WTC11 (cell line): ENCODE data around the gene TTC39C. TPM values are rescaled to one million over a fixed set of nuclear protein-coding genes. Genes with fewer than 3 reads are reported as not detected.

ENCODE experiments used
- ATAC-seq: fragments of 200-7000 bp; cut with Tn5 transposase; 2 replicates; pipeline ENCODE4 v1.10.0; 2021; ENCODE audit warnings: mild to moderate bottlenecking, moderate library complexity
- CTCF ChIA-PET: fragments of 300-600 bp; sonication (Branson Sonifier 250); formaldehyde crosslinking; loops from one replicate; lab custom pipeline; 2021; ENCODE audit warnings: antibody characterized with exemption; lab: Charles Lee
- POLR2A ChIA-PET: fragments of 350-600 bp; sonication (Branson Sonifier 250); formaldehyde crosslinking; loops from one replicate; lab custom pipeline; 2021; ENCODE audit warnings: antibody characterized with exemption; lab: Charles Lee
- DNase-seq: peaks from one replicate; pipeline ENCODE4 v3.0.0; 2021; ENCODE audit warnings: low spot score
- H3K27ac Mint-ChIP-seq: 2 replicates; pipeline ENCODE4 v1.8.0; 2021; ENCODE audit warnings: mixed read lengths
- H3K27me3 Mint-ChIP-seq: 2 replicates; pipeline ENCODE4 v1.8.0; 2021; ENCODE audit warnings: low read depth, mild to moderate bottlenecking, moderate library complexity, mixed read lengths
- H3K36me3 Mint-ChIP-seq: 2 replicates; pipeline ENCODE4 v1.8.0; 2021; ENCODE audit warnings: mixed read lengths
- H3K4me1 Mint-ChIP-seq: 2 replicates; pipeline ENCODE4 v1.8.0; 2022; ENCODE audit warnings: mixed read lengths
- H3K4me3 Mint-ChIP-seq: 2 replicates; pipeline ENCODE4 v1.8.0; 2021; ENCODE audit warnings: mild to moderate bottlenecking, moderate library complexity, mixed read lengths
- H3K9me3 Mint-ChIP-seq: 2 replicates; pipeline ENCODE4 v1.8.0; 2021; ENCODE audit warnings: mixed read lengths
- ATF2 ChIP-seq: sonication (generic); formaldehyde crosslinking; IDR thresholded peaks from 2 replicates; pipeline ENCODE4 v1.8.1; 2022; ENCODE audit warnings: low read depth, missing genetic modification reagents, borderline replicate concordance
- CTCF ChIP-seq: fragments of 200-600 bp; IDR thresholded peaks from 2 replicates; pipeline ENCODE4 v1.8.0; 2022; ENCODE audit warnings: antibody characterized with exemption
- E2F5 ChIP-seq: sonication (generic); formaldehyde crosslinking; IDR thresholded peaks from 2 replicates; pipeline ENCODE4 v1.8.1; 2022; ENCODE audit warnings: mild to moderate bottlenecking, moderate library complexity, missing genetic modification reagents
- EMX1 ChIP-seq: fragments of 250-450 bp; sonication (Bioruptor Pico); IDR thresholded peaks from 2 replicates; pipeline ENCODE4 v1.8.0; 2021; ENCODE audit warnings: mild to moderate bottlenecking
- ERG ChIP-seq: fragments of 250-450 bp; sonication (Bioruptor Pico); IDR thresholded peaks from 2 replicates; pipeline ENCODE4 v1.8.0; 2021; ENCODE audit warnings: mild to moderate bottlenecking
- FOXP1 ChIP-seq: sonication (generic); formaldehyde crosslinking; IDR thresholded peaks from 2 replicates; pipeline ENCODE4 v1.8.0; 2022; ENCODE audit warnings: missing genetic modification reagents, mild to moderate bottlenecking, moderate library complexity, borderline replicate concordance
- GABPB1 ChIP-seq: sonication (generic); formaldehyde crosslinking; IDR thresholded peaks from 2 replicates; pipeline ENCODE4 v1.8.1; 2023; ENCODE audit warnings: mild to moderate bottlenecking, missing genetic modification reagents
- JAZF1 ChIP-seq: fragments of 250-450 bp; sonication (Bioruptor Pico); IDR thresholded peaks from 2 replicates; pipeline ENCODE4 v1.9.0; 2021; ENCODE audit warnings: moderate library complexity, mild to moderate bottlenecking, inconsistent platforms
- SP1 ChIP-seq: sonication (generic); formaldehyde crosslinking; conservative IDR thresholded peaks from 2 replicates; pipeline ENCODE4 v1.8.1; 2022; ENCODE audit warnings: missing genetic modification reagents
- STAT6 ChIP-seq: sonication (generic); formaldehyde crosslinking; conservative IDR thresholded peaks from 2 replicates; pipeline ENCODE4 v1.8.1; 2023; ENCODE audit warnings: mild to moderate bottlenecking, low read depth, missing genetic modification reagents, moderate library complexity
- TCF7 ChIP-seq: sonication (generic); formaldehyde crosslinking; IDR thresholded peaks from 2 replicates; pipeline ENCODE4 v1.8.0; 2022; ENCODE audit warnings: mild to moderate bottlenecking, low read depth, missing genetic modification reagents, moderate library complexity
- USF1 ChIP-seq: sonication (generic); formaldehyde crosslinking; IDR thresholded peaks from 2 replicates; pipeline ENCODE4 v1.8.0; 2022; ENCODE audit warnings: mild to moderate bottlenecking, missing genetic modification reagents
- ZNF232 ChIP-seq: sonication (generic); formaldehyde crosslinking; IDR thresholded peaks from 2 replicates; pipeline ENCODE4 v1.8.0; 2022; ENCODE audit warnings: mild to moderate bottlenecking, missing genetic modification reagents
- ZNF317 ChIP-seq: sonication (generic); formaldehyde crosslinking; IDR thresholded peaks from 2 replicates; pipeline ENCODE4 v1.8.1; 2023; ENCODE audit warnings: low read depth, mild to moderate bottlenecking, moderate library complexity, missing genetic modification reagents, borderline replicate concordance
- ZNF416 ChIP-seq: fragments of 250-450 bp; sonication (Bioruptor Pico); IDR thresholded peaks from 2 replicates; pipeline ENCODE4 v1.9.0; 2021; ENCODE audit warnings: mild to moderate bottlenecking, inconsistent platforms
- total RNA-seq: library from RNA; stranded (reverse); gene quantifications from 3 replicates; pipeline ENCODE4 v1.2.3, GENCODE V29; 2021

The TTC39C gene
- total RNA-seq, 1 experiment from 2014 or later = 57.3 TPM

- Mint-ChIP-seq H3K4me3 (no peak overlapping the region), H3K4me1 (peaks cover 13% of the 10 kb centered on the region), H3K36me3 (no peaks in the 10 kb centered on the region), H3K27me3 (no peaks in the 10 kb centered on the region), H3K9me3 (no peaks in the 10 kb centered on the region), H3K27ac (no peak overlapping the region)
- ChIA-PET POLR2A (no interaction called here), CTCF (no interaction called here)
- TF ChIP-seq ATF2 (CRISPR knock-in tag) (no peak), GABPB1 (CRISPR knock-in tag) (no peak), JAZF1 (CRISPR knock-in tag) (no peak)
- ATAC-seq = no peak
- no peak for DNase-seq
Measured at GRCh38 chr18:24035316-24035715, 20.8 kb downstream of the TTC39C start.

GRCh38 chr18:24039671-24040070 is 25.1 kb downstream of the TTC39C start:
- Mint-ChIP-seq H3K4me3 (no peak overlapping the region), H3K9me3 (peaks cover 23% of the 10 kb centered on the region), H3K27ac (peak overlapping the region; percentile 0; the same call in 1 of the 2 replicates), H3K27me3 (no peaks in the 10 kb centered on the region), H3K4me1 (peaks cover 4% of the 10 kb centered on the region), H3K36me3 (peaks cover 21% of the 10 kb centered on the region)
- no peak for TF ChIP-seq TCF7 (CRISPR knock-in tag)
- no peak for TF ChIP-seq ERG (CRISPR knock-in tag)
- no peak for TF ChIP-seq USF1 (CRISPR knock-in tag)
- TF ChIP-seq ZNF317 (CRISPR knock-in tag) = no peak
- TF ChIP-seq ZNF232 (CRISPR knock-in tag) = no peak
- TF ChIP-seq EMX1 (CRISPR knock-in tag) = no peak
- no peak for TF ChIP-seq STAT6 (CRISPR knock-in tag)
- no peak for TF ChIP-seq CTCF
- no peak for TF ChIP-seq E2F5 (CRISPR knock-in tag)
- no peak for TF ChIP-seq SP1
- no peak for TF ChIP-seq ZNF416 (CRISPR knock-in tag)
- no peak for TF ChIP-seq FOXP1 (CRISPR knock-in tag)
- ATAC-seq = no peak
- CTCF ChIA-PET = no interaction called here
- POLR2A ChIA-PET = no interaction called here
- no peak for DNase-seq
